ENCODE data around the gene MECR.

Gene MECR

DNA sequence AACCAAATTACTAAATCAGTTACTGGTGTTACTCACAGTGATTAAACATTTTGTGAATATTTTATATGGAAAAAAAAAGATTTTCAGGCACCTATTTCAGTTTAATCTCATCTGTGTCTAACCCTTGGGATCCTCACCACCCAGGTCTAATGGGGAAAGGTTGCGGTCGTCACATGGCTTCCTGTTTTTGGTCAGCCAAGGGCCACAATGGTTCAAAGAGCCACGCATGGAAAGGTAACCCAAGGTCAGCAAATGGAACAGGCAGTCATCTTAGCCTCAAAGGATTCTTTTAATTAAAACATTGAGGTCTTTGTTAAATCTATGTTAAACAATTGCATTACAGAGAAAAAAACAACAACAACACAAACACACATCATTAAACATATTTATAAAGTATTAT is 71.0 kb downstream of the MECR start:
- Histone ChIP-seq H3K4ac (ENCODE audit: low read depth in 1 of 2, low read length in 2 of 2) (no peak overlapping the region), H3K36me3 (ENCODE audit: control insufficient read depth in 1 of 2, insufficient read depth in 2 of 2, low read depth in 1 of 2, low read length in 2 of 2) (peaks cover 35 to 89% of the 10 kb centered on the region in 2 experiments), H3K18ac (ENCODE audit: low read depth in 1 of 2, low read length in 2 of 2) (no peak overlapping the region), H3K79me1 (replicated peaks; ENCODE audit: low read length, poor library complexity, severe bottlenecking) (peaks cover 12% of the 10 kb centered on the region), H3K4me3 (ENCODE audit: insufficient read depth in 1 of 2, low read depth in 1 of 2, low read length in 2 of 2) (no peak overlapping the region), H3K23ac (ENCODE audit: low read length in 2 of 2) (no peak overlapping the region), H3K14ac (ENCODE audit: low read length in 2 of 2) (no peak overlapping the region), H2AFZ (ENCODE audit: low read depth, low read length) (no peak overlapping the region), H2BK12ac (ENCODE audit: low read length in 2 of 2) (no peak overlapping the region), H2AK5ac (ENCODE audit: low read length, severe bottlenecking) (no peak overlapping the region), H4K8ac (ENCODE audit: low read length) (no peak overlapping the region), H2BK5ac (ENCODE audit: low read depth, low read length, poor library complexity, severe bottlenecking) (no peak overlapping the region), H3K4me2 (ENCODE audit: low read length, poor library complexity, severe bottlenecking) (no peak overlapping the region), H3K27me3 (ENCODE audit: control insufficient read depth in 1 of 2, insufficient read depth in 1 of 2, low read length in 2 of 2) (no peaks in the 10 kb centered on the region), H3K9me3 (ENCODE audit: control insufficient read depth, low read length) (no peaks in the 10 kb centered on the region), H4K91ac (ENCODE audit: low read length) (no peak overlapping the region), H3K27ac (ENCODE audit: low read length, poor library complexity, severe bottlenecking) (no peak overlapping the region), H2BK15ac (ENCODE audit: low read depth, poor library complexity, severe bottlenecking) (no peak overlapping the region), H3K4me1 (ENCODE audit: control insufficient read depth, insufficient read depth, low read depth, low read length) (peaks cover 7% of the 10 kb centered on the region), H3K9ac (ENCODE audit: low read length) (no peak overlapping the region), H2BK120ac (ENCODE audit: low read depth, low read length) (no peak overlapping the region)
- WGBS, result 99% methylated on average over 3 of the region's 3 CpGs
- DNase-seq, result no peak

DNA sequence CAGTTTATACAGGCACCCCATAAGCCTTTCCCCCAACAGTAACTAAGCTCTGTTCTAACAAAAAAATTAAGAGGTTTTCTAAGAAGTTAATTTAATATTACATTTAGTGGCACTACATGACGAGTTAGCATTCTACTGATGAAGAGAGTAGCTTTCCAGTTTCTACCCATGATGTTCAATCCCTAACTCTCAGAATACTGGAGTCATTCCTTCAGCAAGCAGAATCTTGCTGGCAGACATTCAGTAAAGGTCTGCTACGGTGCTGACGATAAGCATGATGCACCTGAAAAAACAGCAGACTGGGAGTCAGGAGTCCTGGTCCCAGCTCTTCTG is 73.5 kb downstream of the MECR start:
- H3K27me3 ChIP-seq (ENCODE audit: control insufficient read depth in 1 of 2, insufficient read depth in 1 of 2, low read length in 2 of 2), result no peaks in the 10 kb centered on the region
- peak overlapping the region; percentile 50 for H4K91ac ChIP-seq (ENCODE audit: low read length)
- DNase-seq, result no peak
- no peak overlapping the region for H3K4me3 ChIP-seq (ENCODE audit: insufficient read depth in 1 of 2, low read depth in 1 of 2, low read length in 2 of 2)
- peaks cover 5% of the 10 kb centered on the region for H3K4me1 ChIP-seq (ENCODE audit: control insufficient read depth, insufficient read depth, low read depth, low read length)
- no peak overlapping the region for H4K8ac ChIP-seq (ENCODE audit: low read length)
- no peak overlapping the region for H2BK15ac ChIP-seq (ENCODE audit: low read depth, poor library complexity, severe bottlenecking)
- H2BK5ac ChIP-seq (ENCODE audit: low read depth, low read length, poor library complexity, severe bottlenecking), result no peak overlapping the region
- H2BK12ac ChIP-seq (ENCODE audit: low read length in 2 of 2), result no peak overlapping the region
- 65% methylated on average over 3 of the region's 3 CpGs for WGBS
- peaks cover 24% of the 10 kb centered on the region for H3K79me1 ChIP-seq (replicated peaks; ENCODE audit: low read length, poor library complexity, severe bottlenecking)
- no peaks in the 10 kb centered on the region for H3K9me3 ChIP-seq (ENCODE audit: control insufficient read depth, low read length)
- H2BK120ac ChIP-seq (ENCODE audit: low read depth, low read length), result no peak overlapping the region
- H3K23ac ChIP-seq (ENCODE audit: low read length in 2 of 2), result no peak overlapping the region
- no peak overlapping the region for H3K9ac ChIP-seq (ENCODE audit: low read length)
- no peak overlapping the region for H2AK5ac ChIP-seq (ENCODE audit: low read length, severe bottlenecking)
- H2AFZ ChIP-seq (ENCODE audit: low read depth, low read length), result no peak overlapping the region
- peaks cover 57 to 92% of the 10 kb centered on the region in 2 experiments for H3K36me3 ChIP-seq (ENCODE audit: control insufficient read depth in 1 of 2, insufficient read depth in 2 of 2, low read depth in 1 of 2, low read length in 2 of 2)
- H3K4me2 ChIP-seq (ENCODE audit: low read length, poor library complexity, severe bottlenecking), result no peak overlapping the region
- H3K14ac ChIP-seq (ENCODE audit: low read length in 2 of 2), result no peak overlapping the region
- H3K27ac ChIP-seq (ENCODE audit: low read length, poor library complexity, severe bottlenecking), result no peak overlapping the region
- H3K18ac ChIP-seq (ENCODE audit: low read depth in 1 of 2, low read length in 2 of 2), result no peak overlapping the region
- H3K4ac ChIP-seq (ENCODE audit: low read depth in 1 of 2, low read length in 2 of 2), result no peak overlapping the region

DNA sequence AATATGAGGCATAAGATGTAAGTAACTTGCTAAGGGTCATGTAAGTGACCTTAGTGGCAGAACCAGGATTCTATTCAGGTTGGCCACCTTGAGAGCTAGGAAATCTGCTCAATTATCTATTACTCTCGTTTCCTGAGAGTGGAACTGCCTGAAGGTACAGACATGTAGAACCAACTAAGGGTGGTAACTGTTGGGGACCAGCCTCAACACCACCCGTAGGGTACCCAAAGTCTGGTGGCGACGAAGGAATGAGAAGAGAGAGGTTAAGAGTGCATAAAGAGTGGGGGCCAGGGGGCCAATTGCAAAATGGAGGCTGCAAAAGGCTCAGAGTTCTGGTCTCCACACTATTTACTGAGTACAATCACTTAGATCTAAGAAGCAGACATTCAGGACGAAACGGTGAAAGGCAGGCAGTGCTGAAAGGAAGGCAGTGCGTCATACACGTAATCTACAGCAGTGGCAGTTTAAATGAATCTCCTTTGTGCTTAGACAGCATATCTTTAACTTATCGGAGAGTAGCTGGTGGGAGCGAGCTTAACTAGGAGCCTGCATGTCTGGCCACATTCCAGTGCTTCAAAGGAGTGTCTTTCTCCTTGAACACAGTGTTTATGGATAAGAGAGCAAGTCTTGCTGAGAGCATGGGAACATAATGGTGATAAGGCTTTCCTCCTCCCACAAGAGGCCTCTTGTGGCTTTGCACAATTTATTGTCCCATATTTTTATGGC is 74.0 kb downstream of the MECR start:
- H3K9ac ChIP-seq (ENCODE audit: low read length), result no peak overlapping the region
- DNase-seq, result peak; percentile 89
- no peak overlapping the region for H4K91ac ChIP-seq (ENCODE audit: low read length)
- H4K8ac ChIP-seq (ENCODE audit: low read length), result peak overlapping the region; percentile 72
- H3K4me3 ChIP-seq (ENCODE audit: insufficient read depth in 1 of 2, low read depth in 1 of 2, low read length in 2 of 2), result no peak overlapping the region
- H3K23ac ChIP-seq (ENCODE audit: low read length in 2 of 2), result no peak overlapping the region
- H3K9me3 ChIP-seq (ENCODE audit: control insufficient read depth, low read length), result no peaks in the 10 kb centered on the region
- no peak overlapping the region for H3K4ac ChIP-seq (ENCODE audit: low read depth in 1 of 2, low read length in 2 of 2)
- H3K79me1 ChIP-seq (replicated peaks; ENCODE audit: low read length, poor library complexity, severe bottlenecking), result peaks cover 26% of the 10 kb centered on the region
- H2BK5ac ChIP-seq (ENCODE audit: low read depth, low read length, poor library complexity, severe bottlenecking), result no peak overlapping the region
- H3K36me3 ChIP-seq (ENCODE audit: control insufficient read depth in 1 of 2, insufficient read depth in 2 of 2, low read depth in 1 of 2, low read length in 2 of 2), result peaks cover 59 to 95% of the 10 kb centered on the region in 2 experiments
- H3K4me2 ChIP-seq (ENCODE audit: low read length, poor library complexity, severe bottlenecking), result no peak overlapping the region
- H3K27ac ChIP-seq (ENCODE audit: low read length, poor library complexity, severe bottlenecking), result peak overlapping the region; percentile 6
- H3K27me3 ChIP-seq (ENCODE audit: control insufficient read depth in 1 of 2, insufficient read depth in 1 of 2, low read length in 2 of 2), result no peaks in the 10 kb centered on the region
- 34% methylated on average over 10 of the region's 10 CpGs for WGBS
- H2BK120ac ChIP-seq (ENCODE audit: low read depth, low read length), result no peak overlapping the region
- no peak overlapping the region for H2BK12ac ChIP-seq (ENCODE audit: low read length in 2 of 2)
- H2BK15ac ChIP-seq (ENCODE audit: low read depth, poor library complexity, severe bottlenecking), result no peak overlapping the region
- no peak overlapping the region for H3K14ac ChIP-seq (ENCODE audit: low read length in 2 of 2)
- peaks cover 5% of the 10 kb centered on the region for H3K4me1 ChIP-seq (ENCODE audit: control insufficient read depth, insufficient read depth, low read depth, low read length)
- no peak overlapping the region for H2AFZ ChIP-seq (ENCODE audit: low read depth, low read length)
- peak overlapping the region; percentile 46 to 70 for H3K18ac ChIP-seq (ENCODE audit: low read depth in 1 of 2, low read length in 2 of 2)
- no peak overlapping the region for H2AK5ac ChIP-seq (ENCODE audit: low read length, severe bottlenecking)

DNA sequence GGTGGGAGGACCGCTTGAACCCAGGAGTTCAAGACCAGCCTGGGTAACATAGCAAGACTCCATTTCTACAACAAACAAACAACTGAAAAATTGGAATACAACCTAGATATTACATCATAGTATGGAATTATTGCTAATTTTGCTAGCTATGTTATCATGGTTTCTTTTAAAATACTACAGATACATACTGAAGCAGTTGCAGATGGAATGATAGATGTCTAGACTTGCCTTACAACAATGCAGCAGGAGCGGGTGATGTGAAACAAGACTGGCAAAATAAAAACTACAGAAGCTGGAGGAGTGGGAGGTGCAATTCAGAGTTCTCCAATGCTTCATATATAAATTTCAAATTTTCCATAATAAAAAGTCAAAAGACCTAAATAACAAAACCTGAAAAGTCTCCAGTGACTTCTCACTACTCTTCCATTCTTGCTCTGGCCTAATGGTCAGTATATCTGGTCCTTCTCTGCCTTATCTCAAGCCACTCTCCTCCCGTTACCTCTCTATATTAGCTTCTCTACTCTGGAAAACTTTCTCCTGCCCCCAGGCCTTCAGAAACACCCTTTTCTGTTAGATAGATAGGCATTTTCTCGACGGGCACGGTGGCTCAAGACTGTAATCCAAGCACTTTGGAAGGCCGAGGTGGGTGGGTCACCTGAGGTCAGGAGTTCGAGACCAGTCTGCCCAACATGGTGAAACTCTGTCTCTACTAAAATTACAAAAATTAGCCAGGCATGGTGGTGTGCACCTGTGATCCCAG is 78.5 kb downstream of the MECR start:
- no peak overlapping the region for H3K18ac ChIP-seq (ENCODE audit: low read depth in 1 of 2, low read length in 2 of 2)
- no peak overlapping the region for H2BK15ac ChIP-seq (ENCODE audit: low read depth, poor library complexity, severe bottlenecking)
- no peak overlapping the region for H2BK120ac ChIP-seq (ENCODE audit: low read depth, low read length)
- no peak for DNase-seq
- H3K9ac ChIP-seq (ENCODE audit: low read length), result no peak overlapping the region
- 99% methylated on average over 8 of the region's 8 CpGs for WGBS
- H3K4me2 ChIP-seq (ENCODE audit: low read length, poor library complexity, severe bottlenecking), result no peak overlapping the region
- H3K23ac ChIP-seq (ENCODE audit: low read length in 2 of 2), result no peak overlapping the region
- H2BK12ac ChIP-seq (ENCODE audit: low read length in 2 of 2), result no peak overlapping the region
- H4K8ac ChIP-seq (ENCODE audit: low read length), result no peak overlapping the region
- peaks cover 5% of the 10 kb centered on the region for H3K4me1 ChIP-seq (ENCODE audit: control insufficient read depth, insufficient read depth, low read depth, low read length)
- no peak overlapping the region for H3K4me3 ChIP-seq (ENCODE audit: insufficient read depth in 1 of 2, low read depth in 1 of 2, low read length in 2 of 2)
- H2BK5ac ChIP-seq (ENCODE audit: low read depth, low read length, poor library complexity, severe bottlenecking), result no peak overlapping the region
- H3K36me3 ChIP-seq (ENCODE audit: control insufficient read depth in 1 of 2, insufficient read depth in 2 of 2, low read depth in 1 of 2, low read length in 2 of 2), result peaks cover 75 to 98% of the 10 kb centered on the region in 2 experiments
- no peak overlapping the region for H4K91ac ChIP-seq (ENCODE audit: low read length)
- no peak overlapping the region for H3K4ac ChIP-seq (ENCODE audit: low read depth in 1 of 2, low read length in 2 of 2)
- peaks cover 38% of the 10 kb centered on the region for H3K79me1 ChIP-seq (replicated peaks; ENCODE audit: low read length, poor library complexity, severe bottlenecking)
- no peak overlapping the region for H3K14ac ChIP-seq (ENCODE audit: low read length in 2 of 2)
- H2AK5ac ChIP-seq (ENCODE audit: low read length, severe bottlenecking), result no peak overlapping the region
- no peaks in the 10 kb centered on the region for H3K27me3 ChIP-seq (ENCODE audit: control insufficient read depth in 1 of 2, insufficient read depth in 1 of 2, low read length in 2 of 2)
- no peaks in the 10 kb centered on the region for H3K9me3 ChIP-seq (ENCODE audit: control insufficient read depth, low read length)
- H2AFZ ChIP-seq (ENCODE audit: low read depth, low read length), result no peak overlapping the region
- H3K27ac ChIP-seq (ENCODE audit: low read length, poor library complexity, severe bottlenecking), result no peak overlapping the region
